Stimulated activated CD8-positive, alpha-beta memory T cell treated with anti-CD3 and anti-CD28 coated beads, Interleukin-7, amount 100 ng/mL, for 24 hours (primary cell): Measurements from ENCODE around the gene TALDO1.

Experiments used
- DNase-seq: peaks from one replicate; pipeline ENCODE4 v3.0.0-alpha.2; 2020; ENCODE audit warnings: low read depth

The TALDO1 gene

DNA sequence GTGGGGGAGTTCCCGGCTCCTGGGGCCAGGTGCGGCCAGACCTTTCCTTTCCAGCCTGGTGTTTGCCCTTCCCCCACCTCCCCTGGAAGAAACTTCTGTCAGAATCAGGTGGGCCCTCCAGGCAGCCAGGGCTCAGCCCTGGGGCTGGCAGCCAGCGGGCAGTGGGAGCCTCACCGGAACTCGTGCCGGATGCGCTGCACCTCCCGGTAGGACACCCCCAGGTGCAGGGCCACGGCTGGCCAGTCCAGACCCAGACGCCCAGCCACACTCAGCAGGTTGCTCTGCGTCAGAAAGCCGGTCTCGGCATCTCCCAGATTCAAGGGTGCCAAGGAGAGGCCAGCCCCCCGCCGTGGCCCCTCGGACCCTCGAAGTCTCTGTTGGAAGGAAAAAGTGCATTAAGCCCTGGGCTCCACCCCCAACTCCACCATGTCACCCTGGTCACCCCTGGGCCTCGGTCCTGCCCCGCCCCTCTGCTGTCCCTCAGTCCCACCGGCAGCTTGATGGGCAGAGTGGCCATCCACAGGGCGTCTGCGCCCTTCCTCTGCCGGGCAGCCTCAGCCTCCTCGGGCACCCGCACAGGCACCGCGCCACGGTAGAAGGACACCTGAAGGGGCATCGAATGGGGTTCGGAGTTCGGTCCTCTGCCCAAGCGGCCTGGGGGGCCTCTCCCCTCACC is 52.5 kb downstream of the TALDO1 start:
- no peak for DNase-seq

DNA sequence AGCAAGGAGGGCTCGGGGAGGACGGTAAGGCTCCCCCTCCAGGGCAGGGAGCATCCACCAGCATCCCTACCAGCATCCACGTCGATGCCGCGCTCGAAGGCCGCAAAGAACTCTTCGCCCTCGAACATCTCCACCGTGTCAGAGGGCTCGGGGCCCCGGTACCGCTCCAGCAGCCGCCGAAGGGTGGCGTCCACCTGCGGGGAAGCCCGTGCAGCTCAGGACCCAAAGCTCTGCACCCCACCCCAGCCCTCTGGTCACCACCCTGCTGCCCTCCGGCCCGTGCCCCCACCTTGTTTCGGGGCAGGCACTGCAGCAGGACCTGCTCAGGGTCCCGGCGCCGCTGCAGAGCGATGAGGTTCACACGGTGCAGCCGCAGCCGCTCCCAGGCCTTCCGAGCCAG is 53.2 kb downstream of the TALDO1 start:
- DNase-seq, result no peak

DNA sequence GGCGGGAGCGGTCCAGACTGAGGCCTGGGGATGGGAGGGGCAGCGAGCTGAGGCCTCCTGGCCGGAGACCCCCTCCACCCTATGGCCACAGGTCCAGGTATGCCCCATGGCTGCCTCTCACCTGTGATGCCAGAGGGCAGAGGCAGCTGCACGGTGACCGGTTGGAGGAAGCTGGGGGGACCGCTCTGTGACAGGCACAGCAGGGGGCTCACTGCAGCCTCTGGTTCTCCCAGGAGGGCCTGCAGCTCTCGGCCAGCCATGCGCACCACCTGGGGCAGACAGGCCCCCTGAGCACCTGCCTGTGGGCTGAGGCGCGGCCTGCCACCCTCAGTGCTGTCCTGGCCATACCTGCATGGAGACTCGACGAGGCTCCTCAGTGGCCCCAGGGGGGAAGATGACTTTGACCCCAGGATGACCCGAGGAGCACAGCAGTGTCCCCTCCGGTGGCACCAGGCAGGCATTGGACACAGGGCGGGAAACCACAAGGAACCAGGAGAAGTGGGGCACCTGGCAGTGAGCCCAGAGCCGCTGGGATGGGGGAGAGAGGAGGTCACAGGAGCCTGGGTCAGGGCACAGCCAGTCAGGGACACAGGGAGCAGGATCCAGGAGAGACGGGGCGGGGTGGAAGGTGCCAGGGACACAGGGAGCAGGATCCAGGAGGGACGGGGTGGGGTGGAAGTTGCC is 54.0 kb downstream of the TALDO1 start:
- DNase-seq, result no peak

- no peak for DNase-seq
These were observed 54.9 kb downstream of the TALDO1 start for GRCh38 chr11:802018-802617.

DNA sequence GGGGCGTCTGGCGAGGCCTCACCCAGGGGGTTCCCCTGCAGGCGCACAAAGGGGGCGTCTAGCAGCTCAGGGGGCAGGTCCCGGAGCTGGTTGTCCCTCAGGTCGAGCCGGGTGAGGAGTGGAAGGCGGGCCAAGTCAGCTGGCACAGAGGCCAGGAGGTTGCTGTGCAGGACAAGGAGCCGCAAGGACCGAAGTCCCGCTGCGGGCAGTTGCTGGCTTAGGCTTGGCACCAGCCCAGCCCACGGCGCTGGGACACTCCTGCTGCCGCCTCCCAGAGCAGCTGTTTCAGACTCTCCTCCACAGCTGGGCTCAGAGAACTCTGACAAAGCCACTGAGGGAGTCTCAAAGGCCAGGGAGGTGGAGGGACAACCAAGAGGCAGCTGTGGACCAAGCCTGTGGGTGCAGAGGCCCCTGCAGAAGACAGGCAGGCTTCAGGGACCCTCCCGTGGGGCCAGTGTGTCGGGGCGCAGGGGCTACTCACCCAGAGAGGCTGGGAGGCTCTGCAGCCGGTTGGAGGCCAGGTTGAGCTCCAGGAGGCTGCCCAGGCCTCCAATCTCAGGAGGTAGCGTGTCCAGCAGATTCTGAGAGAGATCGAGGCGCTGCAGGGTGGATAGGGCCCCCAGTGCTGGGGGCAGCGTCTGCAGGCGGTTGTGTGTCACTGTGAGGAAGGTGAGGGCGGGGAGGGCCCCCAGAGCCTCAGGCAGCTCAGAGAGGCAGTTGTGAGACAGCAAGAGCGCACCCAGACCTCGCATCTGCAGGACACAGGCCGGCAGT is 55.6 kb downstream of the TALDO1 start:
- no peak for DNase-seq

DNA sequence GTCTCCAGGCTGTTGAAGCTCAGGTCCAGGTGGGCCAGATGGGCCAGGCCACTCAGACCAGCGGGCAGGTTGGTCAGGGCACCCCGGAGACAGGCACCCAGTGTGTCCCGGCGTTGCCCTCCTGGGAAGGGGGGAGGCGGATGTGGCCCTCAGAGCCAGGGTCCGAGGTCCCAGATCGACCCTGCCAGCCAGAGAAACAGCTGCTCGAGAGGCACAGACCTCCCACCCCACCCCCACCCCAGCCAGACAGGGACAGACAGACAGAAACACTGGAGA is 56.1 kb downstream of the TALDO1 start:
- DNase-seq, result no peak

GRCh38 chr11:803770-804598 is 56.7 kb downstream of the TALDO1 start:
- DNase-seq, result no peak

DNA sequence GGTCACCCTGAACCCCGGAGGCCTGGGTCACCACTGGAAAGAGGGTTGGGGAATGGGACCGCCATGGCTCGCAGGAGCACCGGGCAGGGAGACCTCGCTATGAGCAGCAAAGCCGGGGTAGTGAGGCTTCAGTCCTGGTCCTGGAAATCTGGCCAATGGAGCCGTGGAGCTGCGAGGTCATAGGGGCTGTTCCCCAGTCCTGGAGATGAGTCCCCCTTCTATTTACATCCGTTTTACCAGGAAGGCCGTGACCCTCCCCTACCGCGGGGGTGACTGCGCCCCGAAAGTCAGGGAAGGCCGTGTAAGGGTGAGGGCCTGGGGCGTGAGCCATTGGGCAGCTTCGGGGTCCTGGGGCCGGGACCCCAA is 57.3 kb downstream of the TALDO1 start:
- DNase-seq, result no peak

DNA sequence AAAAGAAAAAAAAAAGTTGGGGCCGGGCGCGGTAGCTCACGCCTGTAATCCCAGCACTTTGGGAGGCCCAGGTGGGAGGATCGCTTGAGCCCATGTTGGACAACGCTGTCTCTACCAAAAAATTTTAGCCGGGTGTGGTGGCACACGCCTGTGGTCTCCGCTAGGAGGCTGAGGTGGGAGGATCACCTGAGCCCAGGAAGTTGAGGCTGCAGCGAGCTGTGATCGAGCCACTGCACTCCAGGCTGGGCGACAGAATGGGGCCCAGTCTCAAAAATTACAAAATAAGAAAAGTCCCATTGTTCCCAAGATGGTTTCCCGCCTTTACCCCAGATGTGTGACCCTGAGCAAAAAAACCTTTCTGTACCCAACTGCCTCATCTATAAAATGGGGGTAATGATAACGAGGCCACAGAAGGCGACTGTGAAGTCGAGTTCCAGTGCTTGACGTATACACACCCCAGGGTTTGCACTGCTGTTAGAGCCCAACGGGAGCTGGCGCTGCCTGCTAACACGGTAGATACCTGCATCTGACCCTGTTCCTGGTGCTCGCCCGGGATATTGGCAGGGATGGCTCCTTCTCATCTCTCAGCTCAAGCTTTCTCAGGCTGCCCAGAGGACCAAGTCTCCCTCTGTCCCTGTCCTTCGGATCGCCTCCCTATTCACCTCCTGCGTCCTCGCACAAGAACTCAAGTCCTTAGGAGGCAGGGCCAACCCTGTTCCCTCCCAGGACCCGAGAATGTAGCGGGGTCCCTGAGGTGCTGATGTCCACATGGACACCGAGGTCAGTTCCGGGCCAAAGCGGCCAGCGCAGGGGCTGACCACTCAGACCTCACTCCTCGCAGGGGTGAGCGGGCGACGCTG is 61.4 kb downstream of the TALDO1 start:
- no peak for DNase-seq

- peak; percentile 99 for DNase-seq
These were observed 62.2 kb downstream of the TALDO1 start, which contains the start of gene RPLP2 for GRCh38 chr11:809287-810039. RPLP2 (plus strand) TSS chr11:809967; CDS start chr11:810235, 268 bp downstream.

- DNase-seq, result no peak
These were observed 62.8 kb downstream of the TALDO1 start for GRCh38 chr11:810040-810567.

GRCh38 chr11:811446-812245 is 64.4 kb downstream of the TALDO1 start:
- no peak for DNase-seq

DNA sequence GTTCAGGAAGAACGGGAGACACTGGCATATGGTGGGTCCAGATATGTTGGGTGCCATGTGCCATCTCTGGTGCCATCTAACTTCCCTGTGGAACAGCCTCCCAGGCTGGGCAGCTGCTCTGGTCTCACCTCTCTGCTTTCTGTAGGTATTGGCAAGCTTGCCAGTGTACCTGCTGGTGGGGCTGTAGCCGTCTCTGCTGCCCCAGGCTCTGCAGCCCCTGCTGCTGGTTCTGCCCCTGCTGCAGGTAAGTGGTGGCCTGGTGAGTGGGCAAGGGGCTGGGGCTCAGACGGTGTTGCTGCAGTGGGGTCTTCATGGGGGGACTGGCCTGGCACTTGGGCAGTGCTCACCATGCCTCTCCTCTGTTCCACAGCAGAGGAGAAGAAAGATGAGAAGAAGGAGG is 65.1 kb downstream of the TALDO1 start:
- DNase-seq, result no peak

DNA sequence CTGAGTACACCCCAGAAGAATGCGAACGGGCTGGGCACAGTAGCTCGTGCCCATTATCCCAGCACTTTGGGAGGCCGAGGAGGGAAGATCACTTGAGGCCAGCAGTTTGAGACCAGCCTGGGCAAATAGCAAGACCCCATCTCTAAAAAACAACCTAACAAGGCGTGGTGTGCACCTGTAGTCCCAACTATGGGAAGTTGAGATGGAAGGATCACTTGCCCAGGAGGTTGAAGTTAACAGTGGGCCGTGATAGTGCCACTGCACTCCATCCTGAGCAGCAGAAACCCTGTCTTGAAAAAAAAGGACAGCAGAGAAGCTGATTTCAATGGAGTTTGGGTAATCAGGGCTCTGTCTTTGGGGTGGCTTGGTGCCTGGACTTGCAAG is 65.8 kb downstream of the TALDO1 start:
- DNase-seq, result no peak

DNA sequence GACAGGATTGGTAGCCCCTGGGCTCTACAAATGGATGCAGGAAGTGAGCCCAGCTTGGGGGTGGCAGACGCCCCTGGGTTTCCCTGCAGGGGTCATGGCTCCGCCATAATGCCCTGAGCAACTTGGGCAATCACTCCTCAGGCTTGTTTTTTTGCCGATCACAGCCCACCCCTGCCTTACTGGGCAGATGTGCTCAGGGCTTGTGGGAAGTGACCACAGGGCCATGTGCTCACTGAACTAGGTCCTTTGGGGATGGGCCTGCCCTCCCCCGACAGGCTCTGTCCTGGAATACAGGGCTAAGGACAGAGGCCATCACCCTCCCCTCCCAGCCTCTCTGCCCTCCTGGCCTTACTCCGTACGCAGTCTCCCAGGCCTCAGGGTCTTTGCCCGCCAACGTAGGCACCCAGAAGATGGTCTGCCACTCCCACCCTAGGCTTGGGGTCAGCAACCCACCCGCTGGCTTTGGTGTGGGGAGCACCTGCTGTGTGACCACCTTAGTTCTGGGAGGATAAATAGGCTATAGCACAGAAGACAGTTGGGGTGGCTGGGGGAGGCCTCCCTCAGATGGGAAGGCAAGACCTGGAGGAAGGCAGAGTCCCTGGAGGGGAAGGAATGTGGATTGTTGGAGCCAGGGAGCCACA is 66.3 kb downstream of the TALDO1 start:
- no peak for DNase-seq
